Epithelial cell of proximal tubule (primary cell): Measurements from ENCODE around the gene AQP5. TPM values are rescaled to one million over a fixed set of nuclear protein-coding genes. Genes with fewer than 3 reads are reported as not detected.
"Not testable (repeated sequence)": the region's sequence is repeated elsewhere in the genome, so short reads cannot be mapped to it uniquely, and the experiment has no call there.

Source experiments
- DNase-seq: peaks from one replicate; pipeline ENCODE4 v3.0.0-alpha.2; 2011; ENCODE audit warnings: low read depth
- H3K4me3 ChIP-seq: 2 replicates; pipeline ENCODE4 v1.5.1; 2011; ENCODE audit warnings: low read depth, mild to moderate bottlenecking, low read length
- total RNA-seq: library from RNA; depleted of rRNA; stranded (reverse); fragments of >200 nt; gene quantifications from 2 replicates; pipeline ENCODE4 v1.2.3, GENCODE V29; 2015
- TF ChIP-seq, protein P1 (sequence below): conservative IDR thresholded peaks from 2 replicates; pipeline ENCODE4 v1.5.1; 2012; ENCODE audit warnings: low read depth, mild to moderate bottlenecking, low read length

Gene AQP5
- total RNA-seq, 1 donor from 2014 or later, result not detected

DNA sequence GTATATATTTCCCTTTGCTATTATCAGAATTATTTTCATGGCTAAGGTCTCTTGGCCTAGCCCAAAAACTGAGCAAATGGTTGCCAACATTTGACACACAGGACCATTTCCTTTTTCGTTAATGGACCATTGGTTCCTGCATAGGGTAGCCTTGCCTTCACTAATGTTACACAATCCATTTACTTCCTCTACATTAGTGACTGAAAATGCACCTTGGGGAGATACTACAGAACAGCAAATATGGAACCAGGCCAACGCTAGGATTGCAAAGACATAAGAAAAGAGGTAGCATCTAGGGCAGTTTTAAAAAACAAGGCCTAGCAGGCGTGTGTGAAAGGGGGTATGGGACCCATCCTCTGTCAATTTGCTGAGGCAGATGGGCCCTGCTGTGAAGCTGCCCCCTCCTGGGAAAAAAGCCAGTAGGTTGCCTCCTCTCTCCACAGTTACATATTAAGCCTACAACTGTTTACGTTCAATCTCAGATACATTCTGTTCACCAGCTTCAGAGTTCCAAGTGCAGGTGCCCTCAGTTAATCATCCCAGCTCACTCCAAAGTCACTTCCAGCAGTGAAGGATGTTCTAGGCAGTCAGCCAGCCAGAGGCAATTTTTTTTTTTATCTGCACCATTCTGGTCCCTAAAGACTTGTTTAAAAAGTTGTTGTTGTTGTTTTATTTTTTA is 26.1 kb downstream of the AQP5 start:
- no peak for DNase-seq

DNA sequence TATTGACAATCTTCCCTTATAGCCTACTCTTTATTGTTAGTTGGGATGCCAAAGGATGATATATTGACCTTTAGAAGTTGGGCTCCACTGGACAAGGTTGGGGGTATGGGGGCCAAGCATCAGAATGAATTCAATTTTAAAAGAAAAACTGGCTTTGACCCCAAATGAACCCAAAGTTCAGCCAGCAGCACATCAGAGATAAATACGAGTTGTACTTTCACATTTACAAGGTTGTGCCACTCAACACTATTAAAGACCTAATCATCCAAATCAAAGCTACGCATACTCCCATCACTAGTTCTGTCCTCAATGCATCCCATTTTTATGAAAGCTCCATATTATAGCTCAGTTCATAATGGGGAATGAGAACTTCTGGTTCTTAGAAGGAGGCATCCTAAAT is 27.7 kb downstream of the AQP5 start:
- H3K4me3 ChIP-seq, DNase-seq: not testable (repeated sequence)

More for the DNA sequence above, 26.1 kb downstream of the AQP5 start:
- no peak overlapping the region for H3K4me3 ChIP-seq
- TF ChIP-seq, protein P1, sequence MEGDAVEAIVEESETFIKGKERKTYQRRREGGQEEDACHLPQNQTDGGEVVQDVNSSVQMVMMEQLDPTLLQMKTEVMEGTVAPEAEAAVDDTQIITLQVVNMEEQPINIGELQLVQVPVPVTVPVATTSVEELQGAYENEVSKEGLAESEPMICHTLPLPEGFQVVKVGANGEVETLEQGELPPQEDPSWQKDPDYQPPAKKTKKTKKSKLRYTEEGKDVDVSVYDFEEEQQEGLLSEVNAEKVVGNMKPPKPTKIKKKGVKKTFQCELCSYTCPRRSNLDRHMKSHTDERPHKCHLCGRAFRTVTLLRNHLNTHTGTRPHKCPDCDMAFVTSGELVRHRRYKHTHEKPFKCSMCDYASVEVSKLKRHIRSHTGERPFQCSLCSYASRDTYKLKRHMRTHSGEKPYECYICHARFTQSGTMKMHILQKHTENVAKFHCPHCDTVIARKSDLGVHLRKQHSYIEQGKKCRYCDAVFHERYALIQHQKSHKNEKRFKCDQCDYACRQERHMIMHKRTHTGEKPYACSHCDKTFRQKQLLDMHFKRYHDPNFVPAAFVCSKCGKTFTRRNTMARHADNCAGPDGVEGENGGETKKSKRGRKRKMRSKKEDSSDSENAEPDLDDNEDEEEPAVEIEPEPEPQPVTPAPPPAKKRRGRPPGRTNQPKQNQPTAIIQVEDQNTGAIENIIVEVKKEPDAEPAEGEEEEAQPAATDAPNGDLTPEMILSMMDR, result no peak

DNA sequence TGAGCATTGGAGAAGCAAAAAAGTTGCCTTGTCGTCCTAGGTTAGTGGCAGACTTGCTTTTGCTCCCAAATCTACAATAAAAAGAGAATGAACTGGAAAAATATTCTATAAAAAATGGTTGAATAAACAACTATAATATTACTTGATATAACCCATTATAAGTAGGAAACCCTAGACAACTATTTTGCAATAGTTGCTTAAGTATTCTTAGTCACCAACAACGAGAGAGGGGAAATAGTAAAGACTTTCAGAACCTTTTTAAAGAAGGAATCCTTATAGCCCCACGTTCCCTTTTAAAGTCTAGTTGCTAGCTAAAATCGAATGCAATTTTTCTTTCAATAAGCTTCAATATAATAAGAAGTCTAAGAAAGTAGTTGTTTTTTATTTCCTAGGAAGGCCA is 28.6 kb downstream of the AQP5 start:
- TF ChIP-seq, protein P1, result no peak
- DNase-seq, result no peak
- H3K4me3 ChIP-seq, result no peak overlapping the region

DNA sequence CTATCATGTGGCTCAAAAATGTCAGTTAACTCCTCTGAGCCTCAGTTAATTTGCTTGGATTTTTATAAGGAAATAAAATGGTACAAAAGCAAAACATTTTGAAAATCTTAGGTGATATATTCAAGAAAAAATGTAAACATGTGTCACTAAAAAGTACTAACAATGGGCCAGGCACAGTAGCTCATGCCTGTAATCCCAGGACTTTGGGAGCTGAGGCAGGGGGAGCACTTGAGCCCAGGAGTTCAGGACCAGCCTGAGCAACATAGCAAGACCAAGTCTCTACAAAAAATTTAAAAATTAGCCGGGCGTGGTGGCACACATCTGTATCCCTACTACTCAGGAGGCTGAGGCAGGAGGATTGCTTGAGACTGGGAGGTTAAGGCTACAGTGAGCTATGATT is 36.8 kb downstream of the AQP5 start:
- TF ChIP-seq, protein P1, result peak; percentile 10

DNA sequence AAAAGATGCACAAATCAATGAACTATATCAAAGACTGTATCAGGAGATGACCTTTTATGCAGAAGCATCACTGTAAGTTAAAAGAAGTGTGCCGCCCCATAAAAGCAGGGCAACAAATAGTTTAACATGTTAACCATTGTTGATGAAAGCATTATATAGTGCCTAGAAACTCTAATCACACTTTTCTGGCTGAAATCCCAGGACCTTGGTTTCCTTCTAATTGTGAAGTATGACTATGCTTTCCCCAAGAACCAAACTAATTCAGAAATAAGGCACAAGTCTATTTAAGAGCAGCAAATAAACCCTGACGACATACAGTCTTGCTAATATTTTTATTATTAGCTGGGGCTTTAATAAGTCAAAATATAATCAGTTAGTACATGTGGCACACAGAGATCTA is 41.9 kb downstream of the AQP5 start:
- TF ChIP-seq, protein P1, result no peak
- no peak for DNase-seq
- no peak overlapping the region for H3K4me3 ChIP-seq

More for the DNA sequence above, 36.8 kb downstream of the AQP5 start:
- DNase-seq, result no peak
- H3K4me3 ChIP-seq, result no peak overlapping the region

DNA sequence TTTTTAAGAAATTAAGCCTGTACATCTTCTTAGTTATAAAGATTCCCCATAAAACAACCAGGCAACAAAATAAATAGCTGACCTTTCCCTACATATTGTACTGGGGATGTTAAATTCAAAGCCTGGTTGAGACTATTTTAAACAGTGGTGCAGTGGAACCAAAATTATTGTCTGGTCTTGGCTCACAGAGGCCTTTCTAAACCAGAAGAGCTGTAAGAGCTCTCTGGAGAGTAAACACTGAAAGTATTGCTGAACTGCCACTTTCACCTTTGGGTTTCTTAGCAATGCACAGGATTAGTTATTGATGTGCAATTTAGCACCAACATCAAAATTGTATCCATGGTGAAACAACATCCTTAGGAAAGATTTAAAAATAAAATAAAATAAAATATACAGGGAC is 43.0 kb downstream of the AQP5 start:
- TF ChIP-seq, protein P1, result no peak
- no peak overlapping the region for H3K4me3 ChIP-seq
- no peak for DNase-seq

DNA sequence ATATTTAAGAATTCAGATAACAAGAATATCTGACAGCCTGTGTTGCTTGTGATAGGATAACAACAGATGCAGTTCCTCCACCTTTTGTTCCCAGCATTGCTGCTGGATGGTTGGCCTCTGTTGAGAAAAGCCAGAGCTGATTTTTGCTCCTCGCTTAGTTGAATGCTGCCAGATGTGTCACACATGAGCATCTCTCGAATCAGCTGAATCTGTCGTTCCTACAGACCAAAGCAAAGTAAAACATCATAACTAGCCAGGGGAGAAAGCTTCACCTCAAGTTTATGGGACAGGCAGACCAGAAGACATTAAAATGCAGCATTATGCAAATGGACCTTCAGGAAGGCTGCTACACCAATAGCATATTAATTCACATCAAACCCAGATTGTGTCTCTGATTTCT is 43.5 kb downstream of the AQP5 start:
- DNase-seq, result no peak
- no peak overlapping the region for H3K4me3 ChIP-seq
- TF ChIP-seq, protein P1, result no peak

DNA sequence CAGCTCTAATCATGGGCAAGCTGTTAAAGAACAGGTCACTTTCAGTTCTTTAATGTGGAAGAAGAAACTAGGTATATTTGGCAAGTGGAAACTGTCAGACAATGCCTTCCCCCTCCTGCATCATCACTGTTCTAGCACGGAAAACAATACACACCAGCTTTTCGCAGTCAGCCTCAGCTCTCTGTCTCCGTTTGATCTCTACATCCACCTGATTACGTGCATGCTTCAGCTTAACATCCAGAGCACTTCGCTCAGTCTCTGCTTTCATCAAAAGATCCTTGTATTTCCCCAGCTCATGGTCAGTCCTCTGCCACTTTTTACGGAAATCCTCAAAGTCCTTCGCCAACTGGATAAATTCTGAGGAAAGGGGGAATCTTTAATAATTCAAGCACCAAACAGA is 44.6 kb downstream of the AQP5 start:
- H3K4me3 ChIP-seq, result no peak overlapping the region
- DNase-seq, result no peak
- TF ChIP-seq, protein P1, result no peak
